ENCODE measurements around the gene CRYBA4.

CRYBA4 gene

GRCh38 chr22:26658671-26659478 is 37.1 kb downstream of the CRYBA4 start:
- DNase-seq (ENCODE audit: low read depth in 1 of 2, low spot score in 1 of 2): peak in 1 of 2 donors; percentile 82

DNA sequence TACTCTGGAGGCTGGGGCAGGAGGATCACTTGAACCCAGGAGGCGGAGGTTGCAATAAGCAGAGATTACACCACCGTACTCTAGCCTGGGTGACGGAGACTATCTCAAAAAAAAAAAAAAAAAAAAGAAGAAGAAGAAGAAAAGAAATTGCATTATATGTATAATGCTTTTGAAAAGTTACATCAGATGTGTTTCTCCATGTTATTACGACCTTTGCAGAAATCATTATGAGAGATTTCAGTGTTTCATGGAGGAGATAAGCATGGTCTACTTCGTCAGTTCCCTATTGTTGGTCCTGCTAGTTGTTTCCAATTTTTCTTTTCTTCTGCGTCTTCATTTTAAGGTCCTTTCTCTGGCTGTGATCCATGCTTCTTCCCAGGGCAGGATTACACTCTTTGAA is 38.6 kb downstream of the CRYBA4 start:
- no peak for DNase-seq (ENCODE audit: low read depth in 1 of 2, low spot score in 1 of 2)

DNA sequence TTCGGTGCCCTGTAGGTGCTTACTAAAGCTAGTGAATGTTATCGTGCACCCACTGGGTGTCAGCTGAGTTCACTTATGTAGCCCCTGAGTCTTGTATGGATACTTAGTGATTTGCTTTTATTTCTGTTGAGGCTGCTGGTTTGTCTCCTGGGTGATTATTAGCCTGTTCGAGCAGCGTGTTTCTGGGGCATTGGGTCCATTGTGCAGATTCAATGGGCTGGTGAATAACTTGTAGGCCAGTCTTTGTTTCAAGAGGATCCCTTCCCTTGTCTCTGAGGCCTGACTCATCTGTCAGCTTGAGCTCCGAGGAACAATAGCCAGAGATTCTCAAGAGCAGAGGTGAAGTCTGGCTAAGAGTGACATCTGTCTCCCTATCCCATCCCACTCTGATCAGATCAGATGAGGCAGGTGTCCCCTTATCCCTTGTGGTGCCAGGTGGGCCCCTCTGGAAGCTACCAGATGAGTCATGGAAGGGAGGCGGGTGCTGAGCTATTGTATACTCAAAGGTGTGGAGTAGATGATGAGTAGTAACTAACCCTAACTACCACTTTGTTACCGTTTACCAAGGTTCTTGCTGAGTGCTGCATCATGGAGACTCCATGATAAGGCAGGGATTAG is 39.3 kb downstream of the CRYBA4 start:
- DNase-seq (ENCODE audit: low read depth in 1 of 2, low spot score in 1 of 2): no peak

DNA sequence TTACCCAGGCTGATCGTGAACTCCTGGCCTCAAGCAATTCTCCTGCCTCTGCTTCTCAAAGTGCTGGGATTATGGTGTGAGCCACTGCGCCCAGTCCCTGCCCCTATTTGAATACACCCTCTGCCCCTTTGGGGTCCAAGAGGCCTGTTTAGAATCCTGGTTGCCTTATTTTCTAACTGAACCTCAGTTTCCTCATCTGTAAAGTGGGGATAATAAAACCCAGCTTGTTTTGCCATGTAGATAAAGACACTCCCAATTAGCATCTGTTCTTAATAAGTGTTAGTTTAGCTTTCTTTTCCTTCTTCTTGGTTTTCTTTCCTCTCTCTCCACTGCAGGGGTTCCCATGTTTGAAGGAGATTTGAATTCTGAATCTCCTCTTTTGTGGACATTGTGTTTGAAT is 40.4 kb downstream of the CRYBA4 start:
- no peak for DNase-seq (ENCODE audit: low read depth in 1 of 2, low spot score in 1 of 2)

- DNase-seq (ENCODE audit: low read depth in 1 of 2, low spot score in 1 of 2): no peak
Measured at GRCh38 chr22:26663374-26663923, 41.7 kb downstream of the CRYBA4 start.

DNA sequence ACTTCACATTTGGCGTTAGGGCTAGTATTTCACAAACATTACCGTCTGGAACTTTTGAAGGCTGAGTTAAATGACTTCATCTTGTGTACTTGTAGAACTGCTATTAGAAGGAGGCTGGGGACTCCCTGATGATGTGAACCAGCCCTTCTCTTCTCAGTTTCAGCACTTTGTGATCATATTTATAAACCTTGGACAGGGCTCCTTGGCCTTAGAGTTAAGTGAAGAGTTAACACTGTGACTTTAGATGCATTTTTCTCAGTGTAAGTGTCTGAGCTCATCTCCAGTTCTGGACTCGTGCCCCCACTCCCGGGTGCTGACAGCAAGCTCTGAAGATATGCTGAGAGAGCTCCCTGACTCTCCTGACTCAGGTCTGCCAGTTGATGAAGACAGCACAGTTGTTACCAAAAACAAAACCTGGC is 44.1 kb downstream of the CRYBA4 start:
- no peak for DNase-seq (ENCODE audit: low read depth in 1 of 2, low spot score in 1 of 2)

DNA sequence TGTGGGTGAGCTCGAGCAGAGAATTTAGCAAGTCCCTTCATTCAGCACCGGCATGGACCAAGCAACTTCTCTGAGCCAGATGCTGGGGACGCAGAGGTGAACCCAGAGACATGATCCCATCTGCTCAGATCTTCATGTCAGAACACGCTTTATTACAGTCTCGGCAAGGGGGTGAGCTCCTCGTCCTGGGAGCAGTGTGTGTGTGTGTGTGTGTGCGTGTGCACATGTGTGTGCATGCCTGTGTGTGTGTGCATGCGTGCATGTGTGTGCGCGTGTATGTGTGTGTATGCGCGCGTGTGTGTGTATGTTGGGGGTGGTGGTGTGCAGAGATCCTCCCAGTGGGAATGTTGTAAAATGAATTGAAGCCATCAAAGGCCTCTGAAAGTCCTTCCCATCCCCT is 45.4 kb downstream of the CRYBA4 start:
- DNase-seq (ENCODE audit: low read depth in 1 of 2, low spot score in 1 of 2): no peak

DNA sequence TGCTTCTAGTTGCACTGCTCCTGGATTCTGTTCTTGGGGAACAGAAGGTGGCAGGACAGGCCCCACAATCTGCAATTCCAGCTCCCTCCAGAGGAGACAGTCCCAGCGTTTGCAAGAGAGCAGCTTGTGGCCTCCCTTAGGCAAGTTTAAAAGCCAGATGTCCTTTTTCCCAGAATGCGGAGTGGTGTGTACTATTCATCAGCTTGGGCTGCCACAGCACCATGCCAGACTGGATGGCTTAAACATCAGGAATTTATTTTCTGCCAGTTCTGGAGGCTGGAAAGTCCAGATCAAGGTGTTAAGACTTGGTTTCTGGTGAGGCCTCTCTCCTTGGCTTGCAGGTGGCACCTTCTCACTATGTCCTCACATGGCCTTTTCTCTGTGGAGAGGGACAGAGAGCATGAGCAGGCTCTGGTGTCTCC is 47.3 kb downstream of the CRYBA4 start:
- DNase-seq (ENCODE audit: low read depth in 1 of 2, low spot score in 1 of 2): no peak

- no peak for DNase-seq (ENCODE audit: low read depth in 1 of 2, low spot score in 1 of 2)
Measured at GRCh38 chr22:26670459-26670858, 48.7 kb downstream of the CRYBA4 start.

DNA sequence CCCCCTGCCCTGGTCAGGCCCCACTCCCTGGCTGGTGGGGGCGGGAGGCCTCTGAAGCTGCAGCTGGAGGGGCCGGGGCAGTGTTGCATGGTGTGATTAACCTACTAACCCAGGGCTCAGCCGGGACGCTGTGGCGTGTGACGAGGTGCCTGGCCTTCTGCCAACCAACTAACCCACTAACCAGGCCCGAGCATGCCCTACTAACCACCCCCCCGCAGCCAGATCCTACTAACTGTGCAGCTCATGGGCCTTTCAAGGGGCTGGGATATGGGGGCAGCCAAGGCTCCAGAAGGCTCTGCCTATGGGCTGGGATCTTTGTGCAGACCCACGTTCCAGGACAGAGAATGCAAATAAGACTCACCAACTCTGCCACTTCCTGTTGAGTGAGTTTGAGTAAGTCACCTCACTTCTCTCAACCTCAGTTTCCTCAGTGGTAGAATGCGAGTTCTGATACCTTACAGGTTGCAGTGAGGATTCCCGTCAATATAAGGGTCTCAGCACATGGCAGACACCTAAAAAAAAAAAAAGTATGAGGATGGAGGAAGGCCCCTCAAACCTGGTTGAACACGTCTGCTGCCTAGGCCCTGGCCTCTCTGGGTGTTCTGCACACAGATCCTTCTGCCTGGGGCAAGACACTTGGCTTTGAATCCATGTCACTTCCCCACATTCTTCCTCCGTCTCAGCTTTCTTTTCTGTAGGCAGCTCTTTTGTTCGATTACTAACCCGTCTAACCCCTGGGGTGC is 49.7 kb downstream of the CRYBA4 start:
- peak in 1 of 2 donors; percentile 59 for DNase-seq (ENCODE audit: low read depth in 1 of 2, low spot score in 1 of 2)

GRCh38 chr22:26672060-26672471 is 50.3 kb downstream of the CRYBA4 start:
- DNase-seq (ENCODE audit: low read depth in 1 of 2, low spot score in 1 of 2): no peak

DNA sequence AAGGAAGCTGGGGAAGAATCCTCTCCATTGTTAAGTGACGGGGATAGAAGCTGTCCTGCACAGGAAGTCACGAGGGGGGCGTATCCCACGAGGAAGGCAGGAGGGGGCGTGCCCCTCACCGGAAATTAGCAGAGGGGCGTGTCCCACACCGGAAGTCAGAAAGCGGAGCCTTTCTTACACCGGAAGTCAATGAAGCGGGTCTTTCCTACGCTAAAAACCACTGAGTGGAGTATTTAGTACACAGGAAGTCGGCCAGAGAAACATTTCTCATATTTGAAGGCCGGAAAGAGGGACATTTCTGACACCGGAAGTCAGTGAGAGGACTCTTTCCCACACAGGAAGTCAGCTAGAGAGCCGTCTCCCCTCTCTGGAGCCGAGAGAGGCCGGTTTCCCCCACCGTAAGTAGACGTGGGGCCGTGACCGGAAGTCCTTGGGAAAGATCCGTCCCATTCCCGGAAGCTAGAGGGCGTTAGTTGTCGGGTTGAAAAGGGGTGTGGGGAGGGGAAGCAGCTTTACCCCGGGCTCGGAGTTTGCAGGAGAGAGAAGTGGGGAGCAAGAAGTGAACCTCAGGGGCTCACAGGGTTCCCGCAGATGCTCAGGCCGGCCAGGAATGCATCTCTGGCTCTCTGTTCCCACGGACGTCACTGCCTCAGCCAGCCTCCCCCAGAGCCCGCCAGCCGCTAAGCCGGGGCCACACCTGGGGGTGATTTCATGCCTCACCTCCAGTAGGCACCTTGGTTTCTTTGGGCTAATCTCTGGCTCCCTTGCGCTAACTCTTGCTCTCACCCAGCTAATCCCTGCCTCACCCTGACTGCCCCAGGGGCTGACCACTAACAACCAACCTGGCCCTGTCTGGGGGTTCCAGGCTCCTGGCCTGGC is 51.1 kb downstream of the CRYBA4 start:
- peak; percentile 71 to 91 for DNase-seq (ENCODE audit: low read depth in 1 of 2, low spot score in 1 of 2)

GRCh38 chr22:26673486-26673885 is 51.7 kb downstream of the CRYBA4 start:
- peak in 1 of 2 donors; percentile 15 for DNase-seq (ENCODE audit: low read depth in 1 of 2, low spot score in 1 of 2)

GRCh38 chr22:26674211-26675190 is 52.7 kb downstream of the CRYBA4 start:
- no peak for DNase-seq (ENCODE audit: low read depth in 1 of 2, low spot score in 1 of 2)

GRCh38 chr22:26675687-26676268 is 54.0 kb downstream of the CRYBA4 start:
- no peak for DNase-seq (ENCODE audit: low read depth in 1 of 2, low spot score in 1 of 2)

- DNase-seq (ENCODE audit: low read depth in 1 of 2, low spot score in 1 of 2): no peak
Measured at GRCh38 chr22:26677217-26677616, 55.5 kb downstream of the CRYBA4 start.

DNA sequence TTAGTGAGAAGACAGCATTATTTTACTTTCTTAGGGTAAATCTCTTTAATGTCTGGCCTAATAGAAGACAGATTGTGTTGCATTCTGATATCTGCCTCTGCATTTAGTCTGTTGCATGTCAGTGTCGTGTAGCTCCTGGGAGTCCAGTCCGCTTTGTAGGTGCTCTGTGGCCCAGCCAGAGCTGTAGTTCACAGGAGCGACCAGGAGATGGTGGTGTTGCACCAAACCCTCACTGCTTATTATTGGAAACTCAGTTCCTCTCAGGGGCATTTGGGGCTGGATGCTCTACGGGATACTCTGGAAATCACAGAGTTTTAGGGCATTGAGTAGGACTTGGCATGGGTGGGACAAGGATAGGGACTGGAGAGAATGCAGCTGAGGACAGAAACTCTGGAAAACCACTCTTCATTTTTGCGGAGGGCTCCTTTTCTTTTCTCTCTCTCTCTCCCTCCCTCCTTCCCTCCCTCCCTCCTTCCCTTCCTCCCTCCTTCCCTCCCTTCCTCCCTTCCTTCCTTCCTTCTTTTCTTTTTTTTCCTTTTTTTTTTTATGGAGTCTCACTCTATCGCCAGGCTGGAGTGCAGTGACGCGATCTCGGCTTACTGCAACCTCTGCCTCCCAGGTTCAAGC is 57.4 kb downstream of the CRYBA4 start:
- peak; percentile 63 to 67 for DNase-seq (ENCODE audit: low read depth in 1 of 2, low spot score in 1 of 2)
